H1 (cell line): ENCODE results near the gene ABCD1. TPM values are rescaled to one million over a fixed set of nuclear protein-coding genes. Genes with fewer than 3 reads are reported as not detected.

ENCODE experiments used
- CBX5 ChIP-seq: fragments of 300-800, 300-1000 bp; sonication (generic); IDR thresholded peaks from 2 replicates; pipeline ENCODE4 v1.7.1; 2016; ENCODE audit warnings: antibody characterized with exemption, low read length, low read depth
- CHD2 ChIP-seq: IDR thresholded peaks from 2 replicates; pipeline ENCODE4 v1.6.1; 2012; ENCODE audit warnings: low read length, improper control_type of control experiment
- CREB1 ChIP-seq: IDR thresholded peaks from 2 replicates; pipeline ENCODE4 v1.6.1; 2012; ENCODE audit warnings: inconsistent platforms
- SP4 ChIP-seq: IDR thresholded peaks from 2 replicates; pipeline ENCODE4 v1.6.1; 2012; ENCODE audit warnings: low read length, inconsistent platforms
- TEAD4 ChIP-seq: IDR thresholded peaks from 2 replicates; pipeline ENCODE4 v1.6.1; 2012; ENCODE audit warnings: low read depth, low read length, inconsistent platforms, mixed read lengths
- ZNF274 ChIP-seq: IDR thresholded peaks from 2 replicates; pipeline ENCODE4 v1.7.0; 2012; ENCODE audit warnings: low read length, borderline replicate concordance; ENCODE audit errors: extremely low read depth
- polyA plus RNA-seq, 7 experiments: library from polyadenylated mRNA; depleted of rRNA in 3 of 7; stranded (reverse) in 5 of 7; unstranded in 2 of 7; fragments of >200 nt in 5 of 7; fragments of 200-250 nt in 2 of 7; gene quantifications; 1 replicate in 5 of 7; 2 replicates in 1 of 7; 4 replicates in 1 of 7; pipeline versions ENCODE4 v1.2.1 to v1.2.3, GENCODE V29; 2011 to 2013; ENCODE audit warnings: missing spikeins in 2 of 7, mixed read lengths in 2 of 7
- total RNA-seq: library from RNA; stranded (reverse); fragmentation: NEBNext Ultra II Directional; extraction: Animal tissue kit (Norgen Biotek cat#: 25700); gene quantifications from 2 replicates; pipeline ENCODE4 v1.2.1, GENCODE V29; 2021

Gene ABCD1
- total and polyA plus RNA-seq, 2 of the 8 experiments (the other 6 are each of a cell fraction or from before 2014, with no cell fraction given): 3.1 to 6.6 TPM

- TF ChIP-seq CBX5 (no peak), ZNF274 (no peak), TEAD4 (no peak), SP4 (no peak), CHD2 (no peak), CREB1 (no peak)
Measured at GRCh38 chrX:153688071-153688470, 36.6 kb upstream of the ABCD1 start (continued).
